ENCODE measurements around the gene DNAH11. TPM values are rescaled to one million over a fixed set of nuclear protein-coding genes. Genes with fewer than 3 reads are reported as not detected.
A peak's percentile ranks its signal among the peaks of the same experiment; 100 is the strongest.

Gene DNAH11
- total RNA-seq, 1 donor from 2014 or later = 0.13 TPM

DNA sequence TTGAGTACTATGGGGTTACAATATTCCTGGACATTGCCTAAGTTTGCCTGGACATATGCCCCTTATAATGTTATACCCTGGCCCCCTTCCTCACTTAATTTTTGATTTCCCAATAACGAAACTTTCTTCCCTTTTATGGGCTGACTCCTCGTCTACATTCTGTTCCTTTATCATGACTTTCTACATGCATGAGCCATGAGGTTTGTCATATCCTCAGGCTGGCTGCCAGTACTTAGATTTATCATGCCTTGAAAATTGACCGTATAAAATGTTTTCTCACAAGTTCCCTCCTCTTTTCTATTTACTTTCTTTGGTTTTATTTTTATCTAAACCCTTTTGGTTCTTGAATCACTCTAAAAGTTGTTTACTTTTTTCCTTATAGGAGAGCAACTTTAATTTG is 4.7 kb downstream of the DNAH11 start:
- DNase-seq (ENCODE audit: low read depth in 2 of 2) = no peak

- DNase-seq (ENCODE audit: low read depth in 2 of 2) = no peak
Measured at GRCh38 chr7:21548491-21548890, 5.7 kb downstream of the DNAH11 start.

DNA sequence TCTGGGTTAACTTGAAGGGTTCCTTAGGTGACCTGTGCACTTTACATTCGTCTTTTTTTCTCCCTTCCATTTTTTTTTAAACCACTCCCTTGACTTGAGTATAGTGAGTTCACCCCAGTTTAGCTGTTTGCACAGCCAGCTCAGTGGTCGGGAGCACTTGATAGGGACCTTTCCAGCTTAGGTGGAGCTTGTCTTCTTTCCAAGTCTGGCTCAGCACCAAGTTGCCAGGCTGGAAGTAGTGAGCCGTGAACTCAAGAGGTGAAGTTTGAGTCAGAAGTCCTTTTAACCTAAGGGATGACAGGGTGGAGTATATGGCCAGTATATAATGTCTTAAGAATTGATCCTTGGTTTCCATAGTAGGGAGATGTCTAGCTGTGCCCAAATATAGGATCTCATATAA is 7.2 kb downstream of the DNAH11 start:
- DNase-seq (ENCODE audit: low read depth in 2 of 2) = no peak

DNA sequence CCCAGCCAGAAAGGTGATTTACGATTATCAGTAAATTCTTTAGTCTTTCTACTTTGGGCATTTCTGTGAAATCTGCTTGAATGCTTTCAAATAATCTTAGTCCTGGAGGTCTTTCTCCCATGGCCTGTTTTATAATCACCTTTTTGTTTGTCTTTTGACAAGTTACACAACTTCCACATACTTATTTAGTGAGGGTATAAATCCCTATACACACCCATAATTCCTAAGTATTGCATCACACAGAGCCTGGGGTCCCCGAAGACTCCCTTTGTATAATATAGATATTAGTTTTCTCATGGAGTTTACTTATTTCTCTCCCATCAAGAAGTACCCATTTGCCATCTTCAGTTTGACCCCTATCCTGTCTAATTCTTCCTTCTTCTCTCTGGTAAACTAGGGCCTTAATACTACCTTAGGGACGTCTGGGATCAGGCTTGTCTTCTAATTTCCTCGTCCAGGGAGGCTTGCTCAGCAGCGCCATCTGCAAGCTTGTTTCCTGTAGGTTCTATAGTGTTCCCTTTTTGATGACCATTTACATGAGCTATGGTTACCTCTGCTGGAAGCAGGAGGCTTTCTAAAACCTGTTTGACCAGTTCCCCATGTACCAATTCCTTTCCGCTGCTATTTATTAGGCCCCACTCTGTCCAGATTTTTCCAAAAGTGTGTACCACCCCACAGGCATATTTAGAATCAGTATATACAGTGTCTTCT is 8.1 kb downstream of the DNAH11 start:
- no peak for DNase-seq (ENCODE audit: low read depth in 2 of 2)

GRCh38 chr7:21562385-21562784 is 19.5 kb downstream of the DNAH11 start:
- DNase-seq (ENCODE audit: low read depth in 2 of 2) = no peak

DNA sequence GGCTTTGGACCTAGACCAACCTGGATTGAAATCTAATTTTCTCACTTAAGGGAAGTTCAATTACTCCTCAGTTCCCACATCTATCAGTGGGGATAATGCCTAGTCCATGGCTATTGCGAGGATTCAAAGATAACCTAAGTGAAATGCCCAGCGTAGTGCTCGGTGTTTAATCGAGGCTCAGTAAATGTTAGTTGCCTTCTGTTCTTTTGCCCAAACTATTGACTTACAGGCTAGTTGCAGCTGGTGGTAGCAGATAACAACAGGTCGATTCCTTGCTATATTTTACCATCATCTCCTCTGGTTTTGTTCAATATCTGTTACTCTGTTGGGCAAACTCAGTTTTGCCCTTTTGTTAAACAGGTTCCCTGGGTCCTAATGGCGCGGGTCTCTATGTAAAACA is 22.8 kb downstream of the DNAH11 start:
- DNase-seq (ENCODE audit: low read depth in 2 of 2) = no peak

DNA sequence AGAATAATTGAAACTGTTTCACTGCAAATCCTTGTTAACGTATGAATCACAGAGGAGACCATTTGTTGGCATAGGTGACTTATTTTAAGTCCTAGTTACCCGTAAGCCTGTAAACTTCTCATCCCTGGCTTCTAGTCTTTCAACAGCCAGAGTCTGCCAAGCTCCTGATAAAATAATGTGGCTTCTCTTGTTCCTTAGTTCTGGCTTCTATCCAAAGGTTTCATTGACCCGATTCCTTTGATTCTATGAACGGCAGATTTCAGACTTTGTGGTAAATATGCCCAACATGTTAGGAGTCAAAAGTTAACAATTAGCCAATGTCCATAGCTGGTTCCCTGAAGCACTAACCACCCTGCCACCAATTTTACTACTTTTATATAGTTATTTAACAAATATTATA is 23.3 kb downstream of the DNAH11 start:
- DNase-seq (ENCODE audit: low read depth in 2 of 2) = no peak

GRCh38 chr7:21568762-21569161 is 25.9 kb downstream of the DNAH11 start:
- peak in 1 of 2 donors; percentile 2 for DNase-seq (ENCODE audit: low read depth in 2 of 2)

DNA sequence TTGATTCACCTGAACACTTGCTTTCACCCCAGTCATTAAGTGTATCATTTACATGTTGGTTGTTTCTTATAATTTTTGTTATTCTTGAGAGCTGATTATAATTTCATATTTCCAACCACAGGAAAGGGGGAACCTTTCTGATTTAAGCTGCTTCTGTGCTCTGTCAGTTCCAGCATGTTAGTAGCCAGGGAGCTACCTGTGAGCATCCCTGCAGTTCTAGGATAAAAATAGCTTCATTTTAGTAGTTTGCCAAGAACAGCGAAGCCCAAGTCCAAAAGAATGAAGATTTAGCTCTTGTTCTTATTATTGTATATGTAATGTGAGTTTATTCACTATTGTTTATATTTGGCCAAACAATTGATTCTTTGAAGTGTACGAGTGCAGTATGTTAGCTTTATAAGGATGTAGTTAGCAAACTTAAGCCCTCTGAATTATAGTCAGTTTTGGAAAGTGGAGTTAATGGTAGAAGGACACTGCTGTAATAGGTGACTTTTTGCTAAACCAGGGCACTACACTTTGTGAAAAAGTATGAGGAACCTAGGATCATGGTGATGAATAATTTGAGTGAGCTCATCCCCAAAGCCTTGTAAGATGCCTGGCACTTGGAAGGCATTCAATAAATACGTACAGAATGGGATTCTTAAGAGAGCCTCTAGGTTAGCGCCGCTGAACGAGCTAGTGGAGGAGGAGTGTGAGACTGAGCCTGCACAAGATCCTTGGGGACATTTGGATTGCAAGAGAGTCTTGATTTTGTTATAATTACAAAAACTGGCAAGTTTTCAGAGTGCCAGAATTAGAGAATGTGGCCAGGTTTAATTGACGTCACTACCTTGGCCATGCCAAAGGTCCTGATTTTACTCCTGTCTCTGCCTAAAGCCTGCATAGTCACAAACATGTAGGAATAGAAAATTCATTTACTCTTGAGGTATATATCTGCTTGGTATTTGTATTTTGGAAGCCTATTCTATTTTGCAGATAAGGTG is 29.8 kb downstream of the DNAH11 start:
- DNase-seq (ENCODE audit: low read depth in 2 of 2) = no peak

GRCh38 chr7:21579341-21580072 is 36.7 kb downstream of the DNAH11 start:
- DNase-seq (ENCODE audit: low read depth in 2 of 2) = no peak

GRCh38 chr7:21580073-21580521 is 37.3 kb downstream of the DNAH11 start:
- peak in 1 of 2 donors; percentile 71 for DNase-seq (ENCODE audit: low read depth in 2 of 2)

DNA sequence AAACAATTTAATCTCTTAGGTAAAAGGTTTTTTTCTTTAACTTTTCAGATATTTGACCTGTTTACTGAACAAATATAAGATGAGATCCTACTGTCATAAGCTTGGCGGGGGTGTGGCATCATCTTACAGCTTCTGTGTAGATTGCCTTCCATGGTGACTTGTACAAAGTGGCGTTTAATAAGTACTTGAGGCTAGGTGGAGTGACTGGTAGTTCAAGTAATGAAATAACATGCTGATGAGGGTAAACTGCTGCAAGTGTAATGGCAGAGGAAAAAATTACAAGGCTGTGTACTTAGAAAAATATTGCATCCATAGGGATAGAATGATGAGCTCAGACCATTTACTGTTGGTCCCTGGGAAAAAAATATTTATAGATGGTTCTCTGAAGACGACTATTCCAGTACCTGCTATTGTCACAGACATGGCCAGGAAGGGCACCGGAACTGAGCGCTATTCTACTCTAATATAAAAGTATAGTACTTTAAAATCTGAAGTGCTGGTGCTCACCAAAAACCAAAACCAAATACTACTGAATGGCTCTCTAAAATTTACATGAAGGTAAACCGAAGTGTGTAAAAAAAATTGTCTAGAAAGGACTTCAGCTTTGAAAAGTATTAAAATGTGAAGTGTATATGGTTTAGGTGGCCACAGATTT is 42.4 kb downstream of the DNAH11 start:
- no peak for DNase-seq (ENCODE audit: low read depth in 2 of 2)

DNA sequence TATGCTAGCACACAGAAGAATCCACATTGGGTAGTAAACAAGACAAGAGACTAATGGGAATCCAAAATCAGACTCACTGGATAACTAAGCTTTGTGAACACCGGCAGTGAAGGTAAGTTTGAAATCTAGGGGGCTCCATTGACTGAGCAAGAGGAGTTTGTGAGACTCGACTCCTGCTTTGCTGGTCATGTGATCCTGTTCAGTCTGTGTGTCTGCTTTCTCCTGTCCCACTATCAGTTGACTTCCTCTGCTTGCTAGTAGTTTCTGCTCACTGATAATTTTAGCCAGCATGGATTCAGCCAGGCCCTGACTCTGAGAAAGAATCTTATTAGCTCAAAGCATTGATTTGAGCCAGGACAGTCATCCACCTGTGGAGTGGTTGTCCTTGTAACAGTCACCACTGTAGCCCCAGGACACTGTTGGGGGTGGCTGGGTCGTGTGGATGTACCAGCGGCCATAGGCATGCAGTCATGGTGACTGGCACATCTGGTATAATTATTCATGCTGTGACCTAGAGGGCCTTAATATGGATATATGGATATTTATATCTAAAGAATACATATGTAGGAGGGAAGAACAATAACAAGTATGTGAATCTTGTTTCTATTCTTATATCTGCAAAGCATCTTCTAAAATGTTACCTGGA is 44.4 kb downstream of the DNAH11 start:
- no peak for DNase-seq (ENCODE audit: low read depth in 2 of 2)

GRCh38 chr7:21596801-21597200 is 54.0 kb downstream of the DNAH11 start:
- no peak for DNase-seq (ENCODE audit: low read depth in 2 of 2)

DNA sequence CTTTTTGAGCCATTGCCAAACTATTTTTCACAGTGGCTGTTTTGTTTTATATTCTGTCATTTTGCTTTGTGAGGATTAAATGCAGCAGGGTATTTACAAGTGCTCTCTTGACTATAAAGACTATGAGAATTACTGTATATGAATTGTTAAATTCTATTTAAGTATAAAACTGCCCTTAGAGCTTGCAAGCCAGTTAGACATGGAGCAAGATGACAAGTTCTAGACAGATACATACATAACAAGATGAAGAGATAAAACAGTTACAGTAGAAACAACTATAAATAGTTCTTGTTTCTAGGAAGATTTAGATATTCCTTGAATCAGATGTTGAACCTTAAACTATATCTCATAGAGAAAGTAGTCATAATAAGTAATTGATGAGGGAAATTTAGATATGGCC is 60.6 kb downstream of the DNAH11 start:
- no peak for DNase-seq (ENCODE audit: low read depth in 2 of 2)

GRCh38 chr7:21603972-21604749 is 61.3 kb downstream of the DNAH11 start:
- no peak for DNase-seq (ENCODE audit: low read depth in 2 of 2)

GRCh38 chr7:21605008-21605585 is 62.3 kb downstream of the DNAH11 start:
- DNase-seq (ENCODE audit: low read depth in 2 of 2) = no peak

DNA sequence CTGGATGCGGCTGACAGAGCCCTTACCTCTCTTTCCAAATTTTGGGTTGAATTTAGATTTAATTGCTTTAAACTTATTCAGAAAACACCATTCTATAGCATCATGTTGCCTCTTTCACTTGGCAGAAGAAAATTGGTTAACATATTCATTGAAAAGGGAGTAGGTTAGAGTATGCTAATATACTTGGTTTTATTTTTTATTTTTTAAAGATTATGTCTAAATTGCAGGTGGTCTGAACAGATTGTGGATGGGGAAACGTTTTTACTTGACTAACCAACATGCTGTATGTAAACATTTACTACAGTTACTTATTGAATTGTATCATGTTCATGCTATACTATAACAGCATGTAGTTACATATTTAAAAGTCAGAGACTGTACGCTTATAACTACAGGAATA is 65.6 kb downstream of the DNAH11 start:
- DNase-seq (ENCODE audit: low read depth in 2 of 2) = no peak

GRCh38 chr7:21611129-21611528 is 68.3 kb downstream of the DNAH11 start:
- no peak for DNase-seq (ENCODE audit: low read depth in 2 of 2)

GRCh38 chr7:21616091-21616490 is 73.3 kb downstream of the DNAH11 start:
- DNase-seq (ENCODE audit: low read depth in 2 of 2) = no peak

All from dermis microvascular lymphatic vessel endothelial cell (primary cell).